PC-9 (cell line): ENCODE data around the gene PLCG2. TPM values are rescaled to one million over a fixed set of nuclear protein-coding genes. Genes with fewer than 3 reads are reported as not detected.

Source experiments
- BruUV-seq: library from RNA; stranded (reverse); fragments of 400-500 nt; replicated peaks from 2 replicates; lab custom pipeline; 2021; lab: Mats Ljungman, UMichigan
- CTCF ChIA-PET: fragments of 300-600 bp; sonication (Branson Sonifier 250); formaldehyde crosslinking; loops from one replicate; lab custom pipeline; 2022; ENCODE audit warnings: antibody characterized with exemption; lab: Charles Lee
- POLR2A ChIA-PET: fragments of 300-600 bp; sonication (Branson Sonifier 250); formaldehyde crosslinking; loops from one replicate; lab custom pipeline; 2022; ENCODE audit warnings: antibody characterized with exemption; ENCODE audit not compliant: unreplicated experiment; lab: Charles Lee
- DNase-seq, 2 experiments: peaks; one replicate each; pipeline versions ENCODE4 v3.0.0 to v3.0.0-alpha.2; 2015 to 2022; ENCODE audit warnings: mixed read lengths in 1 of 2
- H2AFZ ChIP-seq: fragments of 200-600 bp; sonication (generic); 2 replicates; pipeline ENCODE4 v1.8.1; 2017; ENCODE audit warnings: antibody characterized with exemption
- H3F3A ChIP-seq: fragments of 200-600 bp; sonication (generic); 2 replicates; pipeline ENCODE4 v1.8.1; 2017; ENCODE audit warnings: antibody characterized with exemption, mild to moderate bottlenecking, low read depth; ENCODE audit not compliant: insufficient read depth
- H3K27ac ChIP-seq: fragments of 200-600 bp; sonication (generic); 2 replicates; pipeline ENCODE4 v1.6.1; 2016; ENCODE audit warnings: mixed run types
- H3K27me3 ChIP-seq: fragments of 200-600 bp; sonication (generic); 2 replicates; pipeline ENCODE4 v1.6.1; 2016; ENCODE audit warnings: low read depth, mixed run types; ENCODE audit not compliant: insufficient read depth
- H3K36me3 ChIP-seq: fragments of 200-600 bp; sonication (generic); 2 replicates; pipeline ENCODE4 v1.6.1; 2016; ENCODE audit warnings: low read depth, mixed run types
- H3K4me1 ChIP-seq: fragments of 200-600 bp; sonication (generic); replicated peaks from 2 replicates; pipeline ENCODE4 v1.6.1; 2016; ENCODE audit warnings: mixed run types; ENCODE audit not compliant: insufficient read depth
- H3K4me2 ChIP-seq: fragments of 200-600 bp; sonication (generic); 2 replicates; pipeline ENCODE4 v1.6.1; 2017; ENCODE audit warnings: mixed run types
- H3K4me3 ChIP-seq: fragments of 200-600 bp; sonication (generic); 2 replicates; pipeline ENCODE4 v1.6.1; 2016; ENCODE audit warnings: mixed run types
- H3K79me2 ChIP-seq: fragments of 200-600 bp; sonication (generic); 2 replicates; pipeline ENCODE4 v1.6.1; 2017; ENCODE audit warnings: low read depth, mixed run types
- H3K9me2 ChIP-seq: fragments of 200-600 bp; sonication (generic); 2 replicates; pipeline ENCODE4 v1.8.1; 2017; ENCODE audit warnings: mild to moderate bottlenecking; ENCODE audit not compliant: insufficient read depth
- H3K9me3 ChIP-seq: fragments of 200-600 bp; sonication (generic); 2 replicates; pipeline ENCODE4 v1.8.1; 2016; ENCODE audit warnings: low read depth; ENCODE audit not compliant: insufficient read depth
- H4K20me1 ChIP-seq: fragments of 200-600 bp; sonication (generic); 2 replicates; pipeline ENCODE4 v1.8.1; 2017; ENCODE audit not compliant: insufficient read depth
- EZH2 ChIP-seq: fragments of 200-600 bp; sonication (generic); IDR thresholded peaks from 2 replicates; pipeline ENCODE4 v1.8.0; 2017; ENCODE audit warnings: antibody characterized with exemption, low read depth
- intact Hi-C: fragments of 100-400 bp; cut with micrococcal nuclease; formaldehyde crosslinking; loops from one replicate; pipeline ENCODE4 v1.10.0; 2022; ENCODE audit not compliant: unreplicated experiment
- total RNA-seq: library from RNA; stranded (reverse); gene quantifications from 2 replicates; pipeline ENCODE4 v1.2.3, GENCODE V29; 2021
- TF ChIP-seq, protein P1 (sequence below): fragments of 200-600 bp; sonication (generic); conservative IDR thresholded peaks from 2 replicates; pipeline ENCODE4 v1.6.1; 2017; ENCODE audit warnings: mixed run types, antibody characterized with exemption, mild to moderate bottlenecking, moderate library complexity

The PLCG2 gene
- total RNA-seq, 1 experiment from 2014 or later = 10.8 TPM

DNA sequence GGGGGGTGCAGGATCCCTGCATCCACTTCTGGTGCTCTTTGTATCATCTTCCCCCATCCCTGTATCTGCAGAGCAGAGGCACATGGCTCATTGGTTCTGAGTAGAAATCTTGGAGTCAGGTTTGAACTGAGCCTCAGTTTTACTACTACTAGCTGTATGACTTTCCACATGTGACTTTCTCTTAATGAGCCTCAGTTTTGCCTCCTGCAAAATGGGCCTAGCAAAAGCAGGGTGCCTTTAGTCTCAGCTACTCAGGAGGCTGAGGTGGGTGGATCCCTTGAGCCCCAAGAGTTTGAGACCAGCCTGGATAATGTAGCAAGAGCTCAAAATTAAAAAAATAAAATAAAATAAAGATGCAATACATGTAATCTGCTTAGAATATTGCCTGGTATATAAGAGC is 150.8 kb downstream of the PLCG2 start:
- BruUV-seq = no TSS peak
- H3K27me3 ChIP-seq = no peaks in the 10 kb centered on the region
- no peak for TF ChIP-seq EZH2
- TF ChIP-seq, protein P1, sequence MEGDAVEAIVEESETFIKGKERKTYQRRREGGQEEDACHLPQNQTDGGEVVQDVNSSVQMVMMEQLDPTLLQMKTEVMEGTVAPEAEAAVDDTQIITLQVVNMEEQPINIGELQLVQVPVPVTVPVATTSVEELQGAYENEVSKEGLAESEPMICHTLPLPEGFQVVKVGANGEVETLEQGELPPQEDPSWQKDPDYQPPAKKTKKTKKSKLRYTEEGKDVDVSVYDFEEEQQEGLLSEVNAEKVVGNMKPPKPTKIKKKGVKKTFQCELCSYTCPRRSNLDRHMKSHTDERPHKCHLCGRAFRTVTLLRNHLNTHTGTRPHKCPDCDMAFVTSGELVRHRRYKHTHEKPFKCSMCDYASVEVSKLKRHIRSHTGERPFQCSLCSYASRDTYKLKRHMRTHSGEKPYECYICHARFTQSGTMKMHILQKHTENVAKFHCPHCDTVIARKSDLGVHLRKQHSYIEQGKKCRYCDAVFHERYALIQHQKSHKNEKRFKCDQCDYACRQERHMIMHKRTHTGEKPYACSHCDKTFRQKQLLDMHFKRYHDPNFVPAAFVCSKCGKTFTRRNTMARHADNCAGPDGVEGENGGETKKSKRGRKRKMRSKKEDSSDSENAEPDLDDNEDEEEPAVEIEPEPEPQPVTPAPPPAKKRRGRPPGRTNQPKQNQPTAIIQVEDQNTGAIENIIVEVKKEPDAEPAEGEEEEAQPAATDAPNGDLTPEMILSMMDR = no peak

DNA sequence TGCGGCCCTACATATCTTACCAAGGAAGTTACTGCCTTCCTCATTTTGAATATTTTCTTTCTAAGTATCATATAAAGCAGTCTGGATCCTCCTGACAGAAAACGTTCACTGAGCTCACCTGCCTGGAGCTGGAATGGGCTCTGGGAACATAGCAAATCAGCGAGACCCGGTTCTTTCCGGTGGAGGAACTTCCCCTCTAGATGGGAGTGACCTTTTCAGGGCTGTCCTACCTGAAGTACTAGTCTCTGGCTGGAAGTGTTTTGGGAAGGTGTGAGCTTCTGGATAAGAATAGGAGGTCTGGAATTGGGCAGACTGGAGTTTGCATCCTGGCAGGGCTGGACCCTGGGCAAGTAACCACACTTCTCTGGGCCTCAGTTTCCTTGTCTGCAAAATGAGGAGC is 152.8 kb downstream of the PLCG2 start:
- TF ChIP-seq, protein P1 = no peak
- TF ChIP-seq EZH2 = no peak
- H4K20me1 ChIP-seq = no peaks in the 10 kb centered on the region
- no peak overlapping the region for H2AFZ ChIP-seq
- no peaks in the 10 kb centered on the region for H3F3A ChIP-seq
- no peak overlapping the region for H3K4me2 ChIP-seq
- H3K27ac ChIP-seq = no peak overlapping the region
- no peak for DNase-seq
- H3K4me1 ChIP-seq = no peaks in the 10 kb centered on the region
- no peaks in the 10 kb centered on the region for H3K9me2 ChIP-seq
- CTCF ChIA-PET = no interaction called here
- no peaks in the 10 kb centered on the region for H3K9me3 ChIP-seq
- H3K27me3 ChIP-seq = no peaks in the 10 kb centered on the region
- POLR2A ChIA-PET = no interaction called here
- no TSS peak for BruUV-seq
- no peak overlapping the region for H3K4me3 ChIP-seq
- no peaks in the 10 kb centered on the region for H3K79me2 ChIP-seq
- intact Hi-C loops = no loop called here
- H3K36me3 ChIP-seq = no peaks in the 10 kb centered on the region

More for the DNA sequence above, 150.8 kb downstream of the PLCG2 start:
- intact Hi-C loops = no loop called here
- no peaks in the 10 kb centered on the region for H3K79me2 ChIP-seq
- no peak overlapping the region for H2AFZ ChIP-seq
- no peaks in the 10 kb centered on the region for H3F3A ChIP-seq
- DNase-seq = no peak
- POLR2A ChIA-PET = no interaction called here
- CTCF ChIA-PET = no interaction called here
- no peaks in the 10 kb centered on the region for H3K36me3 ChIP-seq
- H3K4me2 ChIP-seq = no peak overlapping the region
- H3K4me1 ChIP-seq = no peaks in the 10 kb centered on the region
- no peaks in the 10 kb centered on the region for H3K9me2 ChIP-seq
- H3K27ac ChIP-seq = no peak overlapping the region
- H4K20me1 ChIP-seq = no peaks in the 10 kb centered on the region
- no peaks in the 10 kb centered on the region for H3K9me3 ChIP-seq
- H3K4me3 ChIP-seq = no peak overlapping the region

- ChIA-PET CTCF (no interaction called here), POLR2A (no interaction called here)
- Histone ChIP-seq H3K4me2 (no peak overlapping the region), H3K4me1 (no peaks in the 10 kb centered on the region), H3K9me3 (no peaks in the 10 kb centered on the region), H3K4me3 (no peak overlapping the region), H3K36me3 (no peaks in the 10 kb centered on the region), H3K27ac (no peak overlapping the region), H2AFZ (no peak overlapping the region), H3K27me3 (no peaks in the 10 kb centered on the region), H4K20me1 (no peaks in the 10 kb centered on the region), H3K79me2 (no peaks in the 10 kb centered on the region), H3F3A (no peaks in the 10 kb centered on the region), H3K9me2 (no peaks in the 10 kb centered on the region)
- intact Hi-C loops = no loop called here
- DNase-seq = no peak
- no peak for TF ChIP-seq EZH2
- TF ChIP-seq, protein P1 = no peak
- no TSS peak for BruUV-seq
These were observed 153.6 kb downstream of the PLCG2 start for GRCh38 chr16:81932668-81933067.
